Cardiac fibroblast (primary cell): Measurements from ENCODE around the gene FGL2.

Source experiments
- DNase-seq, 2 donors: peaks; one replicate each; pipeline versions ENCODE4 v3.0.0 to v3.0.0-alpha.2; 2010; ENCODE audit warnings: low read depth in 2 of 2
- H3K4me3 ChIP-seq, 2 donors: replicated peaks in 1 of 2; 1 replicate in 1 of 2; 2 replicates in 1 of 2; pipeline ENCODE4 v1.5.1; 2011; ENCODE audit warnings: low read depth in 2 of 2, low read length in 2 of 2, mild to moderate bottlenecking in 2 of 2, moderate library complexity in 1 of 2
- CTCF ChIP-seq: IDR thresholded peaks from one replicate; pipeline ENCODE4 v1.5.1; 2011; ENCODE audit warnings: low read depth, mild to moderate bottlenecking, low read length, inconsistent platforms

FGL2 gene

GRCh38 chr7:77216181-77216845, 16.7 kb upstream of the FGL2 start:
- TF ChIP-seq CTCF: no peak
- DNase-seq: no peak

GRCh38 chr7:77209479-77210139, 10.0 kb upstream of the FGL2 start:
- H3K4me3 ChIP-seq: no peak overlapping the region
- no peak for TF ChIP-seq CTCF
- DNase-seq: no peak

More at GRCh38 chr7:77216181-77216845, 16.7 kb upstream of the FGL2 start:
- H3K4me3 ChIP-seq: no peak overlapping the region

- DNase-seq: no peak
- no peak overlapping the region for H3K4me3 ChIP-seq
- no peak for TF ChIP-seq CTCF
Measured at GRCh38 chr7:77208416-77208815, 8.8 kb upstream of the FGL2 start.

GRCh38 chr7:77205706-77206105, 6.1 kb upstream of the FGL2 start:
- no peak for TF ChIP-seq CTCF
- no peak overlapping the region for H3K4me3 ChIP-seq
- DNase-seq: no peak

GRCh38 chr7:77202481-77202976, 2.9 kb upstream of the FGL2 start:
- no peak overlapping the region for H3K4me3 ChIP-seq
- no peak for TF ChIP-seq CTCF
- no peak for DNase-seq

GRCh38 chr7:77200542-77200941, 923 bp upstream of the FGL2 start:
- DNase-seq: no peak
- no peak for TF ChIP-seq CTCF
- no peak overlapping the region for H3K4me3 ChIP-seq
